Stimulated activated CD8-positive, alpha-beta memory T cell treated with anti-CD3 and anti-CD28 coated beads, Interleukin-2, amount 100 ng/mL, for 1 hour (primary cell): ENCODE data around the gene MYCBPAP.

ENCODE experiments used
- DNase-seq, 2 donors: peaks; one replicate each; pipeline ENCODE4 v3.0.0-alpha.2; 2020; ENCODE audit warnings: low read depth in 2 of 2

The MYCBPAP gene

GRCh38 chr17:50507871-50508572 lies at the start of gene MYCBPAP:
MYCBPAP (plus strand) TSS chr17:50508439; CDS start chr17:50508675, 236 bp downstream.
- peak; percentile 34 to 69 for DNase-seq

GRCh38 chr17:50458701-50459676 lies 49.2 kb upstream of the MYCBPAP start:
- DNase-seq, result no peak

- no peak for DNase-seq
Measured at GRCh38 chr17:50459756-50460155, 48.5 kb upstream of the MYCBPAP start.

GRCh38 chr17:50460831-50461526 lies 47.3 kb upstream of the MYCBPAP start:
- no peak for DNase-seq

GRCh38 chr17:50461550-50462132 lies 46.6 kb upstream of the MYCBPAP start:
- DNase-seq, result no peak

GRCh38 chr17:50462446-50462845 lies 45.8 kb upstream of the MYCBPAP start:
- DNase-seq, result no peak

- DNase-seq, result no peak
Measured at GRCh38 chr17:50464121-50464520, 44.1 kb upstream of the MYCBPAP start.

- no peak for DNase-seq
Measured at GRCh38 chr17:50464736-50465135, 43.5 kb upstream of the MYCBPAP start.

- DNase-seq, result no peak
Measured at GRCh38 chr17:50465171-50465570, 43.1 kb upstream of the MYCBPAP start.

GRCh38 chr17:50465635-50466034 lies 42.6 kb upstream of the MYCBPAP start:
- DNase-seq, result no peak

GRCh38 chr17:50466371-50467113 lies 41.7 kb upstream of the MYCBPAP start:
- DNase-seq, result no peak

- DNase-seq, result no peak
Measured at GRCh38 chr17:50467114-50467854, 41.0 kb upstream of the MYCBPAP start.

GRCh38 chr17:50467855-50468303 lies 40.4 kb upstream of the MYCBPAP start:
- DNase-seq, result no peak

- DNase-seq, result no peak
Measured at GRCh38 chr17:50468304-50469207, 39.7 kb upstream of the MYCBPAP start, which contains the start of gene CHAD. CHAD (minus strand) TSS chr17:50468880; CDS start chr17:50468813, 67 bp downstream.

- no peak for DNase-seq
Measured at GRCh38 chr17:50469208-50469605, 39.0 kb upstream of the MYCBPAP start.

- no peak for DNase-seq
Measured at GRCh38 chr17:50469671-50470305, 38.5 kb upstream of the MYCBPAP start.

- DNase-seq, result no peak
Measured at GRCh38 chr17:50470426-50470825, 37.8 kb upstream of the MYCBPAP start.
